ENCODE results near the gene TPM4.

- TF ChIP-seq CTCF (IDR thresholded peaks at IDR 0.05; ENCODE audit: low read depth, low read length, poor library complexity, severe bottlenecking): no peak
- TF ChIP-seq EZH2phosphoT487 (IDR thresholded peaks at IDR 0.05; ENCODE audit: borderline replicate concordance, low read length): no peak
Measured at GRCh38 chr19:16048583-16048982, 27.7 kb upstream of the TPM4 start.
